ENCODE results near the gene DUSP9.

DNA sequence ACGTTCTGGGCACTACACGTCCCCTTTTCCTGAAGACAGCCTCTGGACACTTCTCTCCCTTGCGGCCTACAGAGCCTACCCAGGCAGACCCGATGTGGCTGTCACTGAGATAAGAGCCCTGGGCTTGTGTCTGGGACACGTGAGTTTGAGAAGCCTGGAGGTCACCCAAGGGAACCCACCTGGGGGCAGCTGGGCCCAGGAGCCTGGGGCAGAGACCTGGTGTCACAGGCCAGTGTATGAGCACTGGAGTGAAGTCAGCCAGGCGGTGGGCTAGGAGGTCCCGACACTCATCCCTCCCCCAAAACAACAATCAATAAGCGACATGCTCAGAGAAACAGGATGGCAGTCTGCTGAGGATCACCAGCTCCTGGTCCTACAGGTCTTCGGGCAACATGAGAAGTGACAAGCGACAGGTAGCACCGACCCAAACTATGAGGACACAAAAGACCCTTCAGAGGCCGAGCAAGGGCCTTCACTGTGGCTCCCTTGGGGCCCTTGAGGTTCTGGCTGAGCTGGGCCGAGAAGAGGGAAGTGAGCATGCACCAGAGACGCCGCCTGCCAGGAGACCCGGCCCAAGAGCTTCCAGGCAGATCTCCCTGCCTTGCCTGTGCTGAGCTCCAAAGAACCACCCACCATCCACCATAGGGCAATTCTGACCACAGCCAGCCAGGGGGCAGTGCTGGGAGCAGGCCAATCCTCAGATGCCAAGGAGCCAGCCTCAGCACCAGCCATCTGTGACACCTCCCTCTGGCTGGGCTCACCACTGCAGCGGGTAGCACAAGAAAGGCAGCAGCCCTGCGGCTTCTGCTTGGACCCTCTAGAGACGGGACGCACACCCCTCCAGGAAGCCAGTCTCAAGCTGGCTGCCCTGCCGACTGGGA lies 11.0 kb upstream of the DUSP9 start:
- TF ChIP-seq, protein P1, sequence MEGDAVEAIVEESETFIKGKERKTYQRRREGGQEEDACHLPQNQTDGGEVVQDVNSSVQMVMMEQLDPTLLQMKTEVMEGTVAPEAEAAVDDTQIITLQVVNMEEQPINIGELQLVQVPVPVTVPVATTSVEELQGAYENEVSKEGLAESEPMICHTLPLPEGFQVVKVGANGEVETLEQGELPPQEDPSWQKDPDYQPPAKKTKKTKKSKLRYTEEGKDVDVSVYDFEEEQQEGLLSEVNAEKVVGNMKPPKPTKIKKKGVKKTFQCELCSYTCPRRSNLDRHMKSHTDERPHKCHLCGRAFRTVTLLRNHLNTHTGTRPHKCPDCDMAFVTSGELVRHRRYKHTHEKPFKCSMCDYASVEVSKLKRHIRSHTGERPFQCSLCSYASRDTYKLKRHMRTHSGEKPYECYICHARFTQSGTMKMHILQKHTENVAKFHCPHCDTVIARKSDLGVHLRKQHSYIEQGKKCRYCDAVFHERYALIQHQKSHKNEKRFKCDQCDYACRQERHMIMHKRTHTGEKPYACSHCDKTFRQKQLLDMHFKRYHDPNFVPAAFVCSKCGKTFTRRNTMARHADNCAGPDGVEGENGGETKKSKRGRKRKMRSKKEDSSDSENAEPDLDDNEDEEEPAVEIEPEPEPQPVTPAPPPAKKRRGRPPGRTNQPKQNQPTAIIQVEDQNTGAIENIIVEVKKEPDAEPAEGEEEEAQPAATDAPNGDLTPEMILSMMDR (IDR thresholded peaks at IDR 0.05; ENCODE audit: low read depth, low read length, poor library complexity, severe bottlenecking): peak; percentile 38
- no peak for TF ChIP-seq EZH2phosphoT487 (IDR thresholded peaks at IDR 0.05; ENCODE audit: borderline replicate concordance, low read length)

Measured in DOHH2 (cell line).